Measurements from ENCODE around the gene MYLIP.
A peak's percentile ranks its signal among the peaks of the same experiment; 100 is the strongest.

Gene MYLIP

DNA sequence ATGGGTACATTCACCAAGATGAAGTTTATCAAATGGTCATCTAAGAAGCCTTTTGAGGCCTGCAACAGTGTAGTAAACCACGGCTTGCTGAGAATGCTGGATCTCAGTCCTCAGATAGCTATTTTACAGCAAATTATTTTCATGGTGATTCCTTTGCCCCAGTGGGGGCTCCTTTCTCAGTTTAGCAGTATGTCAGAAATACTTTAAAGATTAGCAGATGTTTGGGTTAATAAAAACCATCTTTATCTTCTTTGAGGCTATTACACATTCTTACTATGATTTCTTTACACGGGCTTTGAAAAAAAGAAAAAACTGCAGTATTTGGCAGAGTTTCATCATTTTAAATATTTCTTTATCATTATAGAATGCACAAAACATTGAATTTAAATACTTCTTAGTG, 10.7 kb downstream of the MYLIP start:
- no peak for TF ChIP-seq L3MBTL2 (conservative IDR thresholded peaks at IDR 0.05)
- no peak for TF ChIP-seq FOXM1 (IDR thresholded peaks at IDR 0.05; ENCODE audit: borderline replicate concordance)
- TF ChIP-seq ZNF384 (IDR thresholded peaks at IDR 0.05), result no peak
- TF ChIP-seq HDGF (IDR thresholded peaks at IDR 0.05; ENCODE audit: borderline replicate concordance), result no peak
- TF ChIP-seq SP1 (IDR thresholded peaks at IDR 0.05), result no peak
- TF ChIP-seq TARDBP (IDR thresholded peaks at IDR 0.05), result no peak
- POLR2A ChIA-PET, result no interaction called here
- DNase-seq (ENCODE audit: extremely low spot score), result no peak
- CTCF ChIA-PET, result no interaction called here

DNA sequence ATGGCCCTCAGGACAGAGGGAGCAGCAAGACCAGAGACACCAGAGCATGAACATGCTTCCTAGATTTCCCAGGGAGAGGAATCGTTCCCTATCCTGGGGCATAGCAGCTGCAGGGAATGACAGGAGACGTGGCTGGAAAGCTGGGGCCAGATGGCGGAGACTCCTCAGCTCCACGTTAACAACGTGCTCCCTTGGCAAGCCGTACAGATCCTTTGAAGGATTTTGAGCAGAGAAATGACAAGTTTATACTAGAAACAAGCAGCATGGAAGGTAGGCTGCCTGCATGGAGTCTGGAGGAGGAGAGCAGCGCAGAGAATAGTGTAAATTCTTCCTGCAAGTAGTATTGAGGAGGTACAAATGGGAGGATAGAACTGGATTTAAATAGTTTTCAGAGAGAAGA, 11.7 kb downstream of the MYLIP start:
- TF ChIP-seq ARNT (IDR thresholded peaks at IDR 0.05) (no peak), LEF1 (IDR thresholded peaks at IDR 0.05; ENCODE audit: borderline replicate concordance) (no peak), ELF4 (IDR thresholded peaks at IDR 0.05) (no peak), TARDBP (IDR thresholded peaks at IDR 0.05) (no peak), L3MBTL2 (conservative IDR thresholded peaks at IDR 0.05) (no peak), BHLHE40 (IDR thresholded peaks at IDR 0.05; ENCODE audit: borderline replicate concordance) (no peak), ZNF384 (IDR thresholded peaks at IDR 0.05) (no peak), SP1 (IDR thresholded peaks at IDR 0.05) (no peak), CTBP1 (IDR thresholded peaks at IDR 0.05; ENCODE audit: borderline replicate concordance) (no peak), FOXM1 (IDR thresholded peaks at IDR 0.05; ENCODE audit: borderline replicate concordance) (no peak), SUZ12 (IDR thresholded peaks at IDR 0.05) (no peak), HDGF (IDR thresholded peaks at IDR 0.05; ENCODE audit: borderline replicate concordance) (no peak), FOXK2 (IDR thresholded peaks at IDR 0.05) (no peak), FOXA1 (IDR thresholded peaks at IDR 0.05) (no peak), NFRKB (IDR thresholded peaks at IDR 0.05) (no peak)
- TF ChIP-seq, protein P1, sequence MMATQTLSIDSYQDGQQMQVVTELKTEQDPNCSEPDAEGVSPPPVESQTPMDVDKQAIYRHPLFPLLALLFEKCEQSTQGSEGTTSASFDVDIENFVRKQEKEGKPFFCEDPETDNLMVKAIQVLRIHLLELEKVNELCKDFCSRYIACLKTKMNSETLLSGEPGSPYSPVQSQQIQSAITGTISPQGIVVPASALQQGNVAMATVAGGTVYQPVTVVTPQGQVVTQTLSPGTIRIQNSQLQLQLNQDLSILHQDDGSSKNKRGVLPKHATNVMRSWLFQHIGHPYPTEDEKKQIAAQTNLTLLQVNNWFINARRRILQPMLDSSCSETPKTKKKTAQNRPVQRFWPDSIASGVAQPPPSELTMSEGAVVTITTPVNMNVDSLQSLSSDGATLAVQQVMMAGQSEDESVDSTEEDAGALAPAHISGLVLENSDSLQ (IDR thresholded peaks at IDR 0.05), result no peak
- ChIA-PET POLR2A (no interaction called here), CTCF (no interaction called here)
- DNase-seq (ENCODE audit: extremely low spot score), result no peak

DNA sequence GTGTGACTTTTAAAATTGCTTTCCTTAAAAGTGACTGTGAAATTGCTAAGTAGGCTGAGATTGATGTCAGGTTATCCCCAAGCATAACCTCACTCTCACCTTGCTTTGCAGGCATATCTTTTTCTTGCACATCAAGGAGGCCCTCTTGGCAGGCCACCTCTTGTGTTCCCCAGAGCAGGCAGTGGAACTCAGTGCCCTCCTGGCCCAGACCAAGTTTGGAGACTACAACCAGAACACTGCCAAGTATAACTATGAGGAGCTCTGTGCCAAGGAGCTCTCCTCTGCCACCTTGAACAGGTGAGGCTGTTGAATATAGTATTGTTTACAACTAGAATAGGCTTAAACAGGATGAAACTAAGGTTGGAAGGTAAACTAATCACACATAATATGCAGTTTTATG, 12.6 kb downstream of the MYLIP start:
- POLR2A ChIA-PET, result no interaction called here
- CTCF ChIA-PET, result no interaction called here
- TF ChIP-seq ELF4 (IDR thresholded peaks at IDR 0.05), result no peak
- no peak for TF ChIP-seq FOXM1 (IDR thresholded peaks at IDR 0.05; ENCODE audit: borderline replicate concordance)
- no peak for TF ChIP-seq FOXA1 (IDR thresholded peaks at IDR 0.05)
- TF ChIP-seq LEF1 (IDR thresholded peaks at IDR 0.05; ENCODE audit: borderline replicate concordance), result no peak
- TF ChIP-seq SUZ12 (IDR thresholded peaks at IDR 0.05), result no peak
- TF ChIP-seq, protein P1 (IDR thresholded peaks at IDR 0.05), result no peak
- DNase-seq (ENCODE audit: extremely low spot score), result no peak

DNA sequence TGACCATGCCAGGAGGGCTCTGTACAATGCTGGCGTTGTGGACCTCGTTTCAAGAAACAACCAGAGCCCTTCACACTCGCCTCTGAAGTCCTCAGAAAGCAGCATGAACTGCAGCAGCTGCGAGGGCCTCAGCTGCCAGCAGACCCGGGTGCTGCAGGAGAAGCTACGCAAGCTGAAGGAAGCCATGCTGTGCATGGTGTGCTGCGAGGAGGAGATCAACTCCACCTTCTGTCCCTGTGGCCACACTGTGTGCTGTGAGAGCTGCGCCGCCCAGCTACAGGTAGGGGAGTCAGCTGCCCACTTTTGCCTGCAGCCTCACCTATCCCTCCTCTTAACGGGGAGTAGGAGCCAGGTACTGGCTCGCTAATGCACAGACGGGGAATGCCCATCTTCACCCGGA, 16.2 kb downstream of the MYLIP start:
- ChIA-PET CTCF (no interaction called here), POLR2A (no interaction called here)
- TF ChIP-seq HDGF (IDR thresholded peaks at IDR 0.05; ENCODE audit: borderline replicate concordance), result no peak
- TF ChIP-seq ZNF384 (IDR thresholded peaks at IDR 0.05), result no peak
- no peak for TF ChIP-seq BHLHE40 (IDR thresholded peaks at IDR 0.05; ENCODE audit: borderline replicate concordance)
- TF ChIP-seq FOXA1 (IDR thresholded peaks at IDR 0.05), result no peak
- TF ChIP-seq CTBP1 (IDR thresholded peaks at IDR 0.05; ENCODE audit: borderline replicate concordance), result no peak
- no peak for TF ChIP-seq L3MBTL2 (conservative IDR thresholded peaks at IDR 0.05)
- DNase-seq (ENCODE audit: extremely low spot score), result no peak

DNA sequence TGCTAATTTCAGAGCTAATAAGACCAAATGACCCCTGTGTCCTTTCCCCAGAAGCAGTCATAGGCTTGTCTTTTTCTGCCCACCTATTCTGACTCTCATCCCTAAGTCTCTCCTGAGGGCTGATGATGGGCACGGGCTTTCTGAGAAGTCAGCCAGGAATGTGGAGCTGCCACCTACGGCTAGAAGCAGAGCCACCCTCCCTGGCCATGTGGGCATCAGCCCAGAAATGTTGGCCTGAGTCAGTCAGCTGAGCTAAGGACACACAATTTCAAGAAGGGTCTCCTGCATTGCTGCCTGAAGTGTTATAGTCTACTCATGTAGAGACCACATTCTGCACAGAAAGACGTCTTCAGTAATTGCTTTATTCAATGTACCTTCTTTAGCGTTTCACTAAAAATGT, 17.1 kb downstream of the MYLIP start:
- no peak for DNase-seq (ENCODE audit: extremely low spot score)
- CTCF ChIA-PET, result interaction anchor here (1.2 to 1.3 kb wide), 2 partner anchors 17 to 455 kb away, joined by 3 to 4 read pairs; partner anchors contain the start of gene MYLIP
- POLR2A ChIA-PET, result interaction anchor here (1.0 to 1.2 kb wide), 2 partner anchors 16 to 17 kb away, joined by 3 read pairs; partner anchors contain the start of gene MYLIP
- no peak for TF ChIP-seq FOXM1 (IDR thresholded peaks at IDR 0.05; ENCODE audit: borderline replicate concordance)
- TF ChIP-seq NFRKB (IDR thresholded peaks at IDR 0.05), result no peak
- no peak for TF ChIP-seq L3MBTL2 (conservative IDR thresholded peaks at IDR 0.05)
- no peak for TF ChIP-seq ARNT (IDR thresholded peaks at IDR 0.05)
- TF ChIP-seq SP1 (IDR thresholded peaks at IDR 0.05), result no peak
- TF ChIP-seq TARDBP (IDR thresholded peaks at IDR 0.05), result no peak
- no peak for TF ChIP-seq LEF1 (IDR thresholded peaks at IDR 0.05; ENCODE audit: borderline replicate concordance)
- TF ChIP-seq, protein P1 (IDR thresholded peaks at IDR 0.05), result no peak
- TF ChIP-seq SUZ12 (IDR thresholded peaks at IDR 0.05), result no peak
- no peak for TF ChIP-seq ELF4 (IDR thresholded peaks at IDR 0.05)
- TF ChIP-seq CTBP1 (IDR thresholded peaks at IDR 0.05; ENCODE audit: borderline replicate concordance), result no peak
- TF ChIP-seq HDGF (IDR thresholded peaks at IDR 0.05; ENCODE audit: borderline replicate concordance), result no peak
- TF ChIP-seq BHLHE40 (IDR thresholded peaks at IDR 0.05; ENCODE audit: borderline replicate concordance), result no peak
- no peak for TF ChIP-seq ZNF384 (IDR thresholded peaks at IDR 0.05)
- no peak for TF ChIP-seq FOXA1 (IDR thresholded peaks at IDR 0.05)

DNA sequence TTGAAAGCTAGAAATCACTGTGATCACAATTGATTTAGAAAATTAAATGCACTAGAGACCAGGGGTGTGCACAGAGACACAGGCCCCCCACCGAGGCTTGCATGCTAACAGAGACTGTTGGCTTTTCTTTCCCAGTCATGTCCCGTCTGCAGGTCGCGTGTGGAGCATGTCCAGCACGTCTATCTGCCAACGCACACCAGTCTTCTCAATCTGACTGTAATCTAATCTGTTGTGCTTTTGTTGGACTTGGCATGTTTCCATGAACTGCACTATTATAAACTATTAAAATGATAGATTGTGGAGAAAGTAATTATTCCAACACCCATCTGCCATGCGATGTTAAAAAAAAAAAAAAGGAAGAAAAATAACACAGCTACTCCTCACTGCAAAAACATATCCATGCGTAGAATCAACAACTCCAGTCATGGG, 17.7 kb downstream of the MYLIP start:
- TF ChIP-seq ZNF384 (IDR thresholded peaks at IDR 0.05), result peak; percentile 92
- TF ChIP-seq TARDBP (IDR thresholded peaks at IDR 0.05), result no peak
- no peak for TF ChIP-seq FOXM1 (IDR thresholded peaks at IDR 0.05; ENCODE audit: borderline replicate concordance)
- TF ChIP-seq SP1 (IDR thresholded peaks at IDR 0.05), result no peak
- no peak for TF ChIP-seq BHLHE40 (IDR thresholded peaks at IDR 0.05; ENCODE audit: borderline replicate concordance)
- no peak for TF ChIP-seq LEF1 (IDR thresholded peaks at IDR 0.05; ENCODE audit: borderline replicate concordance)
- no peak for TF ChIP-seq HDGF (IDR thresholded peaks at IDR 0.05; ENCODE audit: borderline replicate concordance)
- no peak for TF ChIP-seq NFRKB (IDR thresholded peaks at IDR 0.05)
- TF ChIP-seq L3MBTL2 (conservative IDR thresholded peaks at IDR 0.05), result no peak
- TF ChIP-seq FOXA1 (IDR thresholded peaks at IDR 0.05), result no peak
- peak; percentile 97 for TF ChIP-seq ARNT (IDR thresholded peaks at IDR 0.05)
- 0 out of 2 replicates have a peak, but pooled peaks have one; percentile 26 for TF ChIP-seq CTBP1 (IDR thresholded peaks at IDR 0.05; ENCODE audit: borderline replicate concordance)
- TF ChIP-seq, protein P1 (IDR thresholded peaks at IDR 0.05), result peak; percentile 81

More for the DNA sequence above, 17.7 kb downstream of the MYLIP start:
- ChIA-PET POLR2A (interaction anchor here (1.0 to 1.2 kb wide), 2 partner anchors 16 to 18 kb away, joined by 3 read pairs; partner anchors contain the start of gene MYLIP), CTCF (interaction anchor here (0.6 to 1.6 kb wide), 6 partner anchors 10 to 953 kb away, joined by 3 to 4 read pairs (median 4); partner anchors contain the start of gene MYLIP)
- peak; percentile 57 for DNase-seq (ENCODE audit: extremely low spot score)
